Thyroid gland (tissue), 4 donors: ENCODE results near the gene TOR4A.

ENCODE experiments used
- POLR2A ChIP-seq, 2 donors: fragments of 450-650 bp; IDR thresholded peaks; one replicate each; pipeline ENCODE4 v1.6.1; 2017; ENCODE audit warnings: antibody characterized with exemption in 2 of 2, mild to moderate bottlenecking in 2 of 2, moderate library complexity in 1 of 2
- TF ChIP-seq, protein P1 (sequence below), 6 experiments: fragments of 200-600 bp in 3 of 6; fragments of 450-650 bp in 3 of 6; sonication (generic) in 3 of 6; IDR thresholded peaks; one replicate each; pipeline ENCODE4 v1.5.1; 2016 to 2019; ENCODE audit warnings: antibody characterized with exemption in 6 of 6, mild to moderate bottlenecking in 2 of 6, inconsistent platforms in 1 of 6, moderate library complexity in 1 of 6

DNA sequence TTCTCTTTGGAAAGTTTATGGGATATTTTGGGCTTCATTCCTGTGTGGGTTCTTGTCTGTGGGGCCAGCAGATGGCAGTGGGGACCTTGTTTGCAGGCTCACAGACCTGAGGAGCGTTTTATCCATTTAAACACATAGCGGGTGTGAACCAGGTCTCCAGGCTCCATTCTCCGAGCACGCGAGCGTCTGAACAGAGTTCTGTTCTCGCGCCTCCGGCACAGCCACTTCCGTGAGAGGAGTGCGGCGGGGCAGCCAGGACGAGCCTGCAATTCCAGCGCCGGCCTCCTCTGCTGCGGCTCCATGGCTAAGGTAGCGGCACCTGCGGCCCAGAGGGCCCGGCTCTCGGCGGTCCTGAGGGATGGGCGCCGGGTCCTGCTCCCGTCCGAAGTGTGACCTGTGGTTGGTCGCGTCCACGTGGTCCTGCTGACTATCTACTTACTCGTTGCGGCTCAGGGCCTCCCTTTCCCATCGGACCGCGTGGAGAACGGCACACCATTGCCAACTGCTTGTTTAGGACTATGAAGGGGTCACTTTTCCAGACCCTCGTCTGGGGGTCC, 17.2 kb downstream of the TOR4A start:
- no peak for TF ChIP-seq POLR2A (IDR thresholded peaks at IDR 0.05)
- TF ChIP-seq, protein P1, sequence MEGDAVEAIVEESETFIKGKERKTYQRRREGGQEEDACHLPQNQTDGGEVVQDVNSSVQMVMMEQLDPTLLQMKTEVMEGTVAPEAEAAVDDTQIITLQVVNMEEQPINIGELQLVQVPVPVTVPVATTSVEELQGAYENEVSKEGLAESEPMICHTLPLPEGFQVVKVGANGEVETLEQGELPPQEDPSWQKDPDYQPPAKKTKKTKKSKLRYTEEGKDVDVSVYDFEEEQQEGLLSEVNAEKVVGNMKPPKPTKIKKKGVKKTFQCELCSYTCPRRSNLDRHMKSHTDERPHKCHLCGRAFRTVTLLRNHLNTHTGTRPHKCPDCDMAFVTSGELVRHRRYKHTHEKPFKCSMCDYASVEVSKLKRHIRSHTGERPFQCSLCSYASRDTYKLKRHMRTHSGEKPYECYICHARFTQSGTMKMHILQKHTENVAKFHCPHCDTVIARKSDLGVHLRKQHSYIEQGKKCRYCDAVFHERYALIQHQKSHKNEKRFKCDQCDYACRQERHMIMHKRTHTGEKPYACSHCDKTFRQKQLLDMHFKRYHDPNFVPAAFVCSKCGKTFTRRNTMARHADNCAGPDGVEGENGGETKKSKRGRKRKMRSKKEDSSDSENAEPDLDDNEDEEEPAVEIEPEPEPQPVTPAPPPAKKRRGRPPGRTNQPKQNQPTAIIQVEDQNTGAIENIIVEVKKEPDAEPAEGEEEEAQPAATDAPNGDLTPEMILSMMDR (IDR thresholded peaks at IDR 0.05): peak in 3 of 6 experiments; percentile 2 to 21 (median 20)
